Breast epithelium (tissue), 4 donors: ENCODE measurements around the gene HOXB7. TPM values are rescaled to one million over a fixed set of nuclear protein-coding genes. Genes with fewer than 3 reads are reported as not detected.
A peak's percentile ranks its signal among the peaks of the same experiment; 100 is the strongest.

Experiments
- DNase-seq, 2 donors: peaks; one replicate each; pipeline ENCODE4 v3.0.0-alpha.2; 2019; ENCODE audit warnings: low spot score in 2 of 2
- H3K27ac ChIP-seq, 2 donors: fragments of 200-600 bp; sonication (generic) in 1 of 2; one replicate each; pipeline ENCODE4 v1.5.1; 2016 to 2019; ENCODE audit warnings: mild to moderate bottlenecking in 1 of 2
- H3K27me3 ChIP-seq, 2 donors: fragments of 200-600 bp; sonication (generic) in 1 of 2; one replicate each; pipeline versions ENCODE4 v1.5.1 to v1.6.0; 2017 to 2019; ENCODE audit warnings: control low read depth in 1 of 2, mild to moderate bottlenecking in 1 of 2
- H3K36me3 ChIP-seq: fragments of 200-600 bp; one replicate; pipeline ENCODE4 v1.5.1; 2019
- H3K4me1 ChIP-seq, 2 donors: fragments of 200-600 bp; sonication (generic); one replicate each; pipeline ENCODE4 v1.5.1; 2016 to 2019; ENCODE audit warnings: control low read depth in 1 of 2
- H3K4me3 ChIP-seq, 3 donors: fragments of 200-600 bp; sonication (generic); 1 replicate in 2 of 3; 2 replicates in 1 of 3; pipeline ENCODE4 v1.5.1; 2016 to 2019; ENCODE audit warnings: mild to moderate bottlenecking in 3 of 3, moderate library complexity in 2 of 3
- H3K9me3 ChIP-seq, 2 donors: fragments of 200-600 bp; sonication (generic) in 1 of 2; one replicate each; pipeline ENCODE4 v1.5.1; 2016 to 2019; ENCODE audit warnings: control low read depth in 1 of 2
- POLR2A ChIP-seq: fragments of 450-650 bp; IDR thresholded peaks from one replicate; pipeline ENCODE4 v1.6.1; 2016; ENCODE audit warnings: antibody characterized with exemption, mild to moderate bottlenecking, moderate library complexity
- POLR2AphosphoS5 ChIP-seq, 3 donors: sonication (generic); formaldehyde crosslinking; IDR thresholded peaks; one replicate each; pipeline ENCODE4 v1.6.1; 2017; ENCODE audit warnings: antibody characterized with exemption in 3 of 3
- intact Hi-C: fragments of 100-400 bp; cut with DNase I; formaldehyde crosslinking; loops from one replicate; pipeline ENCODE4 v1.15.1; 2023; ENCODE audit warnings: low total_unique reads
- total RNA-seq, 3 donors: library from RNA; depleted of rRNA; stranded (reverse); fragments of >200 nt; gene quantifications; one replicate each; pipeline ENCODE4 v1.1.0, GENCODE V29; 2016
- TF ChIP-seq, protein P1 (sequence below), 3 donors: fragments of 450-650 bp; IDR thresholded peaks; one replicate each; pipeline ENCODE4 v1.5.1; 2016 to 2017; ENCODE audit warnings: antibody characterized with exemption in 3 of 3, mild to moderate bottlenecking in 3 of 3, moderate library complexity in 3 of 3

Gene HOXB7
- total RNA-seq, 3 donors from 2014 or later, result 1.5 to 16.8 (median 4.3) TPM

DNA sequence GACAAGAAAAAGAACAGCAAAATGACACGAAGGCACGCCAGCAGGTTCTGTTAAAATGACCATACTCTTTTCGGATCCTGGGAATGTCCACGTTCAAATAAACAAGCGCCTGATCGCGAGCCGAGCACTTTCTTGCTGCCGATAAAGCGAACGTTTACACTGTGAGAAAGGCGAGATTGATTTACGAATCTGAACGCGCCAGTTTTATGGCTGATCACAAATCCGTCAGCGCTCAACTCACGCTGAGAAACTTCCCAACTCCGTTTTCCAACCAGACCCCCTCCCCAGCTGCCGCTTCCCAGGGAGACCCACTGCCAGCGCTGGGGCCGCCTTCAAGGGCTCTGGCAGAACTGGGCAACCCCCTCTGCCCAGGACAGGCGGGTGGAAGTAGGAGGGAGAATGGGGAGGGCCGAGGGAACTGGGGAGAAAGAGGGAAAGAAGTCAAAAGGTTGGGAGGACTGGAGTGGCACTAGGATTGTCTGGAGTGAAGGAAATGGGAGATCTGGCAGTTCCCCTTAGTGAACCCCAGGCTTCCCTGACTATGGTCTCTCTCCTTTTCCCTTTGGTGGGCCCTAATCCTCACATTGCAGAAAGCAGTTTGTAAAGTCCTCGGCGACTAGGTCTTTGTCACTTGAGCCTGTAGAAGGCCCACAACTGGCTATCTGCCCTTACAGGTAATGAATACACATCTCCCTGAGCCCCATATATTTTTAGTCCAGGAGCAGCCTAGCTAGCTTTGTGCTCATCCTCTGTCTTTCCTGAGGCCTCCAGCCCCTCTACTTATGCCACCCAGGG, 39.6 kb downstream of the HOXB7 start:
- intact Hi-C loops, result no loop called here
- Histone ChIP-seq H3K36me3 (no peaks in the 10 kb centered on the region), H3K4me1 (peaks cover 0 to 3% of the 10 kb centered on the region in 2 donors), H3K27ac (peak overlapping the region; percentile 34 to 76), H3K4me3 (peak overlapping the region; percentile 19 to 33 (median 30)), H3K9me3 (no peaks in the 10 kb centered on the region), H3K27me3 (peaks cover 0 to 15% of the 10 kb centered on the region in 2 donors)
- no peak for DNase-seq
- TF ChIP-seq POLR2A, result no peak
- TF ChIP-seq POLR2AphosphoS5 (IDR thresholded peaks at IDR 0.05), result no peak
- TF ChIP-seq, protein P1, sequence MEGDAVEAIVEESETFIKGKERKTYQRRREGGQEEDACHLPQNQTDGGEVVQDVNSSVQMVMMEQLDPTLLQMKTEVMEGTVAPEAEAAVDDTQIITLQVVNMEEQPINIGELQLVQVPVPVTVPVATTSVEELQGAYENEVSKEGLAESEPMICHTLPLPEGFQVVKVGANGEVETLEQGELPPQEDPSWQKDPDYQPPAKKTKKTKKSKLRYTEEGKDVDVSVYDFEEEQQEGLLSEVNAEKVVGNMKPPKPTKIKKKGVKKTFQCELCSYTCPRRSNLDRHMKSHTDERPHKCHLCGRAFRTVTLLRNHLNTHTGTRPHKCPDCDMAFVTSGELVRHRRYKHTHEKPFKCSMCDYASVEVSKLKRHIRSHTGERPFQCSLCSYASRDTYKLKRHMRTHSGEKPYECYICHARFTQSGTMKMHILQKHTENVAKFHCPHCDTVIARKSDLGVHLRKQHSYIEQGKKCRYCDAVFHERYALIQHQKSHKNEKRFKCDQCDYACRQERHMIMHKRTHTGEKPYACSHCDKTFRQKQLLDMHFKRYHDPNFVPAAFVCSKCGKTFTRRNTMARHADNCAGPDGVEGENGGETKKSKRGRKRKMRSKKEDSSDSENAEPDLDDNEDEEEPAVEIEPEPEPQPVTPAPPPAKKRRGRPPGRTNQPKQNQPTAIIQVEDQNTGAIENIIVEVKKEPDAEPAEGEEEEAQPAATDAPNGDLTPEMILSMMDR (IDR thresholded peaks at IDR 0.05), result no peak

DNA sequence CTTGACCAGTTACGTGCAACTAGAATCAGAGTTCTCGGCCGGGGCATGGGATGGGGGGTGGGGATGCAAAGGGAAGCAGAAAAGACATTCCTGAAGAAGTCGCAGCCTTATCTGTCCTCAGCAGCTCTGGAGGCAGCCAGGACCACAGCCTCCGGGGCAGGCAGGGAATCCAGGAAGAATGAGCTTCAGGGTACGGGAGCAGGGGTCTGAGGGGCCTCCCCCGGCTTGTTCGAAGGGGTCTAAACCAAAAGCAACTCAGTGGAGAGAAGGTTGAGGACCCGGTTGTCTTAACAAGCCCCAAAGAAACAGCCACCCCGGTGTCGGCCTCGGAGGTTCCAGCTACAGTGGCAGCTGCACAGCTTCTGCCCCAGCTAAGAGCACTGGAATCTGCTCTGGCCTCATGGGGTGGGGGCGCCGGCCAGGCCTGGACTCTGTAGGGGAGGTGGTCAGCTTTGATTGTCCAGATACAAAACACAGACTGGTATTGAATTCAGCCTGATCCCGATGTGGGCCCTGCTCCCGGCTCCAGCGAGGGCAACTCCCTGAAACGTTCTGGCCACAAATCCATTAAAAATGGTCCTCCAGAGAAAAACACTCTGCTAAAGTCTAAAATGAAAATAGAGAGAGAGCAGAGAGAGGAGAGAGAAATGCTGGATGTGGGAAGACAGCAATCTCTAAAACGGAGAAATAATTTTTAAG, 40.3 kb downstream of the HOXB7 start:
- H3K27me3 ChIP-seq, result peaks cover 0 to 8% of the 10 kb centered on the region in 2 donors
- peak overlapping the region; percentile 34 to 76 for H3K27ac ChIP-seq
- TF ChIP-seq POLR2A (no peak), POLR2AphosphoS5 (IDR thresholded peaks at IDR 0.05) (no peak)
- TF ChIP-seq, protein P1 (IDR thresholded peaks at IDR 0.05), result no peak
- intact Hi-C loops, result no loop called here
- H3K4me3 ChIP-seq, result peak overlapping the region; percentile 19 to 33 (median 30)
- no peaks in the 10 kb centered on the region for H3K4me1 ChIP-seq
- H3K36me3 ChIP-seq, result no peaks in the 10 kb centered on the region
- DNase-seq, result no peak
- H3K9me3 ChIP-seq, result no peaks in the 10 kb centered on the region

DNA sequence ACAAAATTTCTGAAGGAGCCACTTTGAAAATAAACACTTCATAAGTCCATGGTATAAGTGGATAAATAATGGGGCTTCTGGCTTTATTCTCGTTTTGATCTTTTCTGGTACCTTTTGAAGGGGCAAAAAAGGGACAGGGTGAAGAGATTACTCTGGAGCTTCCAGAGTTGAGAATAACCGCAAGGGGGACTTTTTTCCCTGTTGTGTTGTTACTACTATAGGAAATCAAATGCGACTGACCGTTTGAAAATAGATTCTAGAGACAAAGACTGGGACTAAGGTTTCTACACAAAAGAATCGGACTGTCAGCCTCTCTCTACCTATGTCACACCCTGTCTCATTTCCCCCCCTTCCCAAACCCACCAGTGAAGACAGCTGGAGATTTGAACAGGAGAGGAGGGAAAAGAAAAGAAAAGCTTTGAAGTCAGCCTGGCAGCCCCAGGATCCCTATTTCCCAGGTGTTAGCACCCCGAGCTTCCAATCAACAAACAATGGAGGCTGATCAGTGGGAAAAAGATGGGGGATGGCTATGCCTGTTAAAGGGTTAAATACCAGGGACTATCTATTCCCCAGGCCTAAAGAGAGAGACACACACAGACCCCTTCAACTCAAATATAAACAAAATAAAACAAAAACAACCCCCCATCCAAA, 41.0 kb downstream of the HOXB7 start:
- DNase-seq, result no peak
- peak overlapping the region in 2 of 3 donors; percentile 30 to 33 for H3K4me3 ChIP-seq
- no peaks in the 10 kb centered on the region for H3K4me1 ChIP-seq
- H3K27me3 ChIP-seq, result peaks cover 0 to 8% of the 10 kb centered on the region in 2 donors
- H3K36me3 ChIP-seq, result no peaks in the 10 kb centered on the region
- no peaks in the 10 kb centered on the region for H3K9me3 ChIP-seq
- peak overlapping the region in 1 of 2 donors; percentile 76 for H3K27ac ChIP-seq
- TF ChIP-seq POLR2AphosphoS5 (IDR thresholded peaks at IDR 0.05) (no peak), POLR2A (no peak)
- TF ChIP-seq, protein P1 (IDR thresholded peaks at IDR 0.05), result no peak
- intact Hi-C loops, result no loop called here

DNA sequence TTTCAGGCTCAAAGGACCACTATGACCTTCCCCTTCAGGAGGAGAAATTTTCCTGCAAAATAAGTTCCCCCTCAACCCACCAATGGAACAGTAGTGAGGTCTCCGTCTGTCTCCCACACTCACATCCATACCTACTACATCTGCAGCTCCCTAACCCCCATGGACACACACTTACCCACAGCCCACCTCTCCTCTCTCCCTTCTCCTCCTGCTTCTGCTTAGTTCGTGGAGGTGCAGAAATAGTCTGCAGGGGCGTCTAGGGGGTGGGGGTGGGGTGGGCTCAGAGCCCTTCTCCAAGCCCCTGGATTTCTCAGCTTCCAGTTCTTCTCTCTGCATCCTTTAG, 41.6 kb downstream of the HOXB7 start:
- Histone ChIP-seq H3K27me3 (peaks cover 0 to 8% of the 10 kb centered on the region in 2 donors), H3K36me3 (no peaks in the 10 kb centered on the region), H3K4me1 (no peaks in the 10 kb centered on the region), H3K9me3 (no peaks in the 10 kb centered on the region), H3K4me3 (peak overlapping the region; percentile 16 to 44 (median 37)), H3K27ac (peak overlapping the region in 1 of 2 donors; percentile 49)
- intact Hi-C loops, result no loop called here
- TF ChIP-seq POLR2A (no peak), POLR2AphosphoS5 (IDR thresholded peaks at IDR 0.05) (no peak)
- TF ChIP-seq, protein P1 (IDR thresholded peaks at IDR 0.05), result no peak
- no peak for DNase-seq
